CD4-positive, CD25-positive, alpha-beta regulatory T cell (primary cell): ENCODE data around the gene WDSUB1. TPM values are rescaled to one million over a fixed set of nuclear protein-coding genes. Genes with fewer than 3 reads are reported as not detected.

Experiments used
- ATAC-seq, 2 donors: fragments of 150-1000 bp; cut with Tn5 transposase; one replicate each; pipeline ENCODE4 v1.10.0; 2021; ENCODE audit warnings: low read depth in 2 of 2, moderate number of reproducible peaks in 2 of 2, moderate library complexity in 1 of 2
- DNase-seq, 3 donors: peaks; one replicate each; pipeline versions ENCODE4 v3.0.0 to v3.0.0-alpha.2; 2012 to 2022; ENCODE audit warnings: mixed read lengths in 1 of 3
- H3K27ac ChIP-seq: one replicate; pipeline ENCODE4 v1.7.0; 2013; ENCODE audit warnings: mild to moderate bottlenecking, low read length; ENCODE audit not compliant: insufficient read depth, poor library complexity, severe bottlenecking
- H3K27me3 ChIP-seq: one replicate; pipeline ENCODE4 v1.7.0; 2013; ENCODE audit warnings: low read length; ENCODE audit not compliant: control insufficient read depth, insufficient read depth
- H3K36me3 ChIP-seq: one replicate; pipeline ENCODE4 v1.7.0; 2013; ENCODE audit warnings: mild to moderate bottlenecking, low read length, moderate library complexity; ENCODE audit not compliant: control insufficient read depth, insufficient read depth
- H3K4me1 ChIP-seq: 2 replicates; pipeline ENCODE4 v1.7.0; 2013; ENCODE audit warnings: mild to moderate bottlenecking, low read length; ENCODE audit not compliant: insufficient read depth, control insufficient read depth, poor library complexity, severe bottlenecking
- H3K4me3 ChIP-seq: one replicate; pipeline ENCODE4 v1.7.0; 2013; ENCODE audit warnings: low read depth, mild to moderate bottlenecking, low read length, moderate library complexity
- H3K9me3 ChIP-seq, 2 experiments: 1 replicate in 1 of 2; 2 replicates in 1 of 2; pipeline ENCODE4 v1.7.0; 2013; ENCODE audit warnings: low read length in 2 of 2, mild to moderate bottlenecking in 1 of 2, moderate library complexity in 1 of 2; ENCODE audit not compliant: control insufficient read depth in 2 of 2
- H3K27ac Mint-ChIP-seq, 3 donors: one replicate each; pipeline ENCODE4 v1.8.0; 2020 to 2022; ENCODE audit warnings: mild to moderate bottlenecking in 3 of 3, mixed read lengths in 3 of 3, moderate library complexity in 2 of 3
- H3K27me3 Mint-ChIP-seq: one replicate; pipeline ENCODE4 v1.8.0; 2022; ENCODE audit warnings: mild to moderate bottlenecking, mixed read lengths
- H3K36me3 Mint-ChIP-seq: one replicate; pipeline ENCODE4 v1.8.0; 2020; ENCODE audit warnings: mixed read lengths
- H3K4me1 Mint-ChIP-seq, 4 donors: one replicate each; pipeline ENCODE4 v1.8.0; 2020 to 2022; ENCODE audit warnings: mixed read lengths in 4 of 4, mild to moderate bottlenecking in 1 of 4
- H3K4me3 Mint-ChIP-seq, 4 donors: one replicate each; pipeline ENCODE4 v1.8.0; 2020 to 2022; ENCODE audit warnings: mild to moderate bottlenecking in 4 of 4, mixed read lengths in 4 of 4, moderate library complexity in 3 of 4
- H3K9me3 Mint-ChIP-seq, 7 donors: one replicate each; pipeline ENCODE4 v1.8.0; 2020 to 2022; ENCODE audit warnings: mixed read lengths in 7 of 7, mild to moderate bottlenecking in 3 of 7, moderate library complexity in 2 of 7
- polyA plus RNA-seq, 4 donors: library from polyadenylated mRNA; unstranded; fragments of 300-500 nt; fragmentation: Illumina TruSeq; gene quantifications; one replicate each; pipeline ENCODE4 v1.2.3, GENCODE V29; 2021
- total RNA-seq: library from RNA; stranded (reverse); gene quantifications from one replicate; pipeline ENCODE4 v1.2.3, GENCODE V29; 2022

The WDSUB1 gene
- total and polyA plus RNA-seq, 5 donors from 2014 or later: 2.1 to 5.6 (median 3.3) TPM

DNA sequence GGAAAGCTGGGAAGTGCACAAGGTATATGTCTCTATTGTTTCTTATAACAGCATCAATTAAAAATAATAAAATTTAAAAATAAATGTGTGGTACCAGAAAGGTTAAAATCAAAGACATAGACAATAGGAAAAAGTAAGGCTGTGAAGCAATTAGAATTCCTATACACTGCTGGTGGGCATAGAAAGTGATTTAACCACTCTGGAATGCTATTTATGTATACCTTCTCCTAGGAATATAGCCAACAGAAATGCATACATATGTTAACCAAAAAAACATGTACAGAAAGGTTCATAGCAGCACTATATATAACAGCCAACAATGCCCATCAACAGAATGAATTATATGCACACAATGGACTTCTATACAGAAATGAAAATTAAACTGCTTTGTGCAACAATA lies 43.0 kb downstream of the WDSUB1 start:
- H3K27me3 Mint-ChIP-seq: no peaks in the 10 kb centered on the region
- no peaks in the 10 kb centered on the region for H3K4me1 ChIP-seq
- ATAC-seq: no peak
- H3K27ac Mint-ChIP-seq: no peak overlapping the region
- no peak overlapping the region for H3K4me3 Mint-ChIP-seq
- no peaks in the 10 kb centered on the region for H3K27me3 ChIP-seq
- no peak overlapping the region for H3K27ac ChIP-seq
- H3K36me3 Mint-ChIP-seq: peaks cover 55% of the 10 kb centered on the region
- H3K4me3 ChIP-seq: no peak overlapping the region
- H3K9me3 ChIP-seq: peaks cover 0 to 5% of the 10 kb centered on the region in 2 experiments
- H3K9me3 Mint-ChIP-seq: peaks cover 0 to 4% (median 0%) of the 10 kb centered on the region in 7 donors
- H3K36me3 ChIP-seq: no peaks in the 10 kb centered on the region
- no peak for DNase-seq
- H3K4me1 Mint-ChIP-seq: peaks cover 0 to 5% (median under 1%) of the 10 kb centered on the region in 4 donors

- Histone ChIP-seq H3K27me3 (no peaks in the 10 kb centered on the region), H3K9me3 (no peaks in the 10 kb centered on the region), H3K27ac (no peak overlapping the region), H3K36me3 (peaks cover 2% of the 10 kb centered on the region), H3K4me1 (no peaks in the 10 kb centered on the region), H3K4me3 (no peak overlapping the region)
- DNase-seq (no peak), ATAC-seq (no peak)
- Mint-ChIP-seq H3K9me3 (peaks cover 0 to 1% (median 0%) of the 10 kb centered on the region in 7 donors), H3K36me3 (peaks cover 22% of the 10 kb centered on the region), H3K4me1 (no peaks in the 10 kb centered on the region), H3K27ac (no peak overlapping the region), H3K27me3 (no peaks in the 10 kb centered on the region), H3K4me3 (no peak overlapping the region)
Measured at GRCh38 chr2:159234868-159235267, 51.6 kb downstream of the WDSUB1 start.

DNA sequence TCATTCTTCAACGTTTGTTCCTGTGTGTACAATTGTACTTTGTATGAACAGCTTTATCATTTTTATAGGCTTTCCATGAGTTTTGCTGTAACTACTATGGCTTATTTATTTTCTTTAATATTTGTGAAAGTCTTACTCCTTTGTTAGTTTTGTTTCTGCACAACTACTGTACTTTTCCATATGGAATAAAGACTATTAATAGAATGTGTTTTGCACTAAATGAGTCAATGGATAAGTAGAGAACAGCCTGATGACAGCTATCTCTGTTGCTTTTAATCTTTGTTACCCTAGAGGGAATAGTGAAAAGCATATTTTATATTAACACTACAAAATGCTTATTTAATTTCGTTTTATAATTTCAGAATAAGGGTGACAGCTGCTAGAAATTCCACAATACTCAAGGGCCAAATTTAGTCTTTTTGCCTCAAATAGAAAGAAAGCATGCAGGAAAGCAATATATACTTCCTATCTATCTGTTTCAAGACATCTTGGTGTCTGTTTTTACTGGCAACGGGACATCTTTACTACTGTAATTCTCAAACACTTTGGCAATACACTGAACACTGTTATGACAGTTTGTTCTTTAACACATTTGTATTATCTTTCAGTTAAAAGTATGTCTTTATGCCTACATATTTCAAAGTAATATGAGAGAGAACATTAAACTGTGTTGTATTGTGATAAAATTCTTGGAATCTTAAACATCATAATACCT lies 53.9 kb downstream of the WDSUB1 start:
- Histone ChIP-seq H3K36me3 (peaks cover 2% of the 10 kb centered on the region), H3K4me1 (no peaks in the 10 kb centered on the region)
- H3K27ac Mint-ChIP-seq: no peak overlapping the region

GRCh38 chr2:159230145-159230877 lies 56.2 kb downstream of the WDSUB1 start:
- Histone ChIP-seq H3K36me3 (no peaks in the 10 kb centered on the region), H3K4me3 (no peak overlapping the region), H3K9me3 (no peaks in the 10 kb centered on the region), H3K27ac (no peak overlapping the region), H3K4me1 (no peaks in the 10 kb centered on the region), H3K27me3 (no peaks in the 10 kb centered on the region)
- Mint-ChIP-seq H3K27ac (no peak overlapping the region), H3K27me3 (no peaks in the 10 kb centered on the region), H3K4me1 (peaks cover 0 to 5% (median 3%) of the 10 kb centered on the region in 4 donors), H3K4me3 (no peak overlapping the region), H3K36me3 (peaks cover 4% of the 10 kb centered on the region), H3K9me3 (peaks cover 0 to 1% (median 0%) of the 10 kb centered on the region in 7 donors)
- DNase-seq: no peak
- ATAC-seq: no peak

More for the DNA sequence above, 53.9 kb downstream of the WDSUB1 start:
- no peaks in the 10 kb centered on the region for H3K4me1 Mint-ChIP-seq
- no peaks in the 10 kb centered on the region for H3K27me3 Mint-ChIP-seq
- H3K36me3 Mint-ChIP-seq: peaks cover 10% of the 10 kb centered on the region
- H3K4me3 ChIP-seq: no peak overlapping the region
- no peaks in the 10 kb centered on the region for H3K27me3 ChIP-seq
- peaks cover 0 to 1% (median 0%) of the 10 kb centered on the region in 7 donors for H3K9me3 Mint-ChIP-seq
- no peak overlapping the region for H3K27ac ChIP-seq
- no peak overlapping the region for H3K4me3 Mint-ChIP-seq
- no peaks in the 10 kb centered on the region for H3K9me3 ChIP-seq
- ATAC-seq (no peak), DNase-seq (no peak)

- Histone ChIP-seq H3K36me3 (no peaks in the 10 kb centered on the region), H3K9me3 (no peaks in the 10 kb centered on the region), H3K27me3 (no peaks in the 10 kb centered on the region), H3K27ac (no peak overlapping the region), H3K4me3 (no peak overlapping the region), H3K4me1 (no peaks in the 10 kb centered on the region)
- Mint-ChIP-seq H3K27me3 (no peaks in the 10 kb centered on the region), H3K27ac (peak overlapping the region in 1 of 3 donors; percentile 12), H3K4me3 (no peak overlapping the region), H3K36me3 (no peaks in the 10 kb centered on the region), H3K4me1 (peaks cover 0 to 5% (median 3%) of the 10 kb centered on the region in 4 donors), H3K9me3 (peaks cover 0 to 1% (median 0%) of the 10 kb centered on the region in 7 donors)
- no peak for ATAC-seq
- no peak for DNase-seq
Measured at GRCh38 chr2:159229476-159230144, 56.9 kb downstream of the WDSUB1 start.

GRCh38 chr2:159228081-159228581 lies 58.4 kb downstream of the WDSUB1 start:
- ATAC-seq: no peak
- H3K4me3 ChIP-seq: no peak overlapping the region
- no peaks in the 10 kb centered on the region for H3K9me3 Mint-ChIP-seq

GRCh38 chr2:159227467-159227866 lies 59.0 kb downstream of the WDSUB1 start:
- Mint-ChIP-seq H3K27ac (peak overlapping the region in 1 of 3 donors; percentile 75), H3K36me3 (no peaks in the 10 kb centered on the region), H3K4me3 (no peak overlapping the region), H3K4me1 (peaks cover 0 to 5% (median 3%) of the 10 kb centered on the region in 4 donors), H3K9me3 (no peaks in the 10 kb centered on the region), H3K27me3 (peaks cover 4% of the 10 kb centered on the region)
- DNase-seq: no peak
- H3K4me3 ChIP-seq: no peak overlapping the region
- no peak for ATAC-seq
- no peaks in the 10 kb centered on the region for H3K4me1 ChIP-seq
- H3K27me3 ChIP-seq: no peaks in the 10 kb centered on the region
- H3K27ac ChIP-seq: no peak overlapping the region
- H3K36me3 ChIP-seq: no peaks in the 10 kb centered on the region
- H3K9me3 ChIP-seq: no peaks in the 10 kb centered on the region

More at GRCh38 chr2:159228081-159228581, 58.4 kb downstream of the WDSUB1 start:
- Histone ChIP-seq H3K9me3 (no peaks in the 10 kb centered on the region), H3K4me1 (no peaks in the 10 kb centered on the region), H3K36me3 (no peaks in the 10 kb centered on the region), H3K27ac (no peak overlapping the region), H3K27me3 (no peaks in the 10 kb centered on the region)
- peaks cover 0 to 5% (median 3%) of the 10 kb centered on the region in 4 donors for H3K4me1 Mint-ChIP-seq
- no peak overlapping the region for H3K27ac Mint-ChIP-seq
- no peak overlapping the region for H3K4me3 Mint-ChIP-seq
- H3K36me3 Mint-ChIP-seq: no peaks in the 10 kb centered on the region
- H3K27me3 Mint-ChIP-seq: no peaks in the 10 kb centered on the region
- DNase-seq: no peak
